HG03139 (cell line): ENCODE results near the gene CIITA.
"Not testable (repeated sequence)": the region's sequence is repeated elsewhere in the genome, so short reads cannot be mapped to it uniquely, and the experiment has no call there.

ENCODE experiments used
- ATAC-seq: cut with Tn5 transposase; IDR thresholded peaks from one replicate; pipeline ENCODE4 v1.9.1; 2021; ENCODE audit not compliant: unreplicated experiment

Gene CIITA

DNA sequence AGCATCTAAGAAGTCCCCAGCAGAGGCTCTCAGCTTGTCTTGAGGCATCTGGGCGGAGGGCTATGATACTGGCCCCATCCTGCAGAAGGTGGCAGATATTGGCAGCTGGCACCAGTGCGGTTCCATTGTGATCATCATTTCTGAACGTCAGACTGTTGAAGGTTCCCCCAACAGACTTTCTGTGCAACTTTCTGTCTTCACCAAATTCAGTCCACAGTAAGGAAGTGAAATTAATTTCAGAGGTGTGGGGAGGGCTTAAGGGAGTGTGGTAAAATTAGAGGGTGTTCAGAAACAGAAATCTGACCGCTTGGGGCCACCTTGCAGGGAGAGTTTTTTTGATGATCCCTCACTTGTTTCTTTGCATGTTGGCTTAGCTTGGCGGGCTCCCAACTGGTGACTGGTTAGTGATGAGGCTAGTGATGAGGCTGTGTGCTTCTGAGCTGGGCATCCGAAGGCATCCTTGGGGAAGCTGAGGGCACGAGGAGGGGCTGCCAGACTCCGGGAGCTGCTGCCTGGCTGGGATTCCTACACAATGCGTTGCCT, at the start of gene CIITA:
TSS of gene CIITA (plus strand) at position 404 of the 543 bp plus-strand sequence. CDS start at position 533, 129 bp downstream.
- ATAC-seq, result peak; percentile 54

GRCh38 chr16:10827691-10828341, 49.2 kb upstream of the CIITA start:
- ATAC-seq, result no peak

GRCh38 chr16:10828851-10829366, 48.1 kb upstream of the CIITA start:
- no peak for ATAC-seq

- not testable (repeated sequence) for ATAC-seq
Observed at GRCh38 chr16:10829390-10830098, 47.5 kb upstream of the CIITA start.

DNA sequence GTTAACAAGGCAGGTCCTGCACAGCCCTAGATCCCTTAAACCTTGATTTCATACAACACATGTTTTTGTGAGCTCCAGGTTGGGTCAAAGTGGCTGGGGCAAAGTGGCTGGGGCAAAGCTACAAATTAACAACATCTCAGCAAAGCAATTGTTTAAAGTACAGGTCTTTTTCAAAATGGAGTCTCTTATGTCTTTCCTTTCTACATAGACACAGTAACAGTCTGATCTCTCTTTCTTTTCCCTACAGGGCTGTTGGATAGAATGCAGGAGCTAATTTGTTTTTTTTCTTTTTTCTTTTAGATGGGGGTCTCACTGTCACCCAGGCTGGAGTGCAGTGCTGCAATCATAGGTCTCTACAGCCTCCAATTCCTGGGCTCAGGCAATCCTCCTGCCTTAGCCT, 46.8 kb upstream of the CIITA start:
- not testable (repeated sequence) for ATAC-seq

DNA sequence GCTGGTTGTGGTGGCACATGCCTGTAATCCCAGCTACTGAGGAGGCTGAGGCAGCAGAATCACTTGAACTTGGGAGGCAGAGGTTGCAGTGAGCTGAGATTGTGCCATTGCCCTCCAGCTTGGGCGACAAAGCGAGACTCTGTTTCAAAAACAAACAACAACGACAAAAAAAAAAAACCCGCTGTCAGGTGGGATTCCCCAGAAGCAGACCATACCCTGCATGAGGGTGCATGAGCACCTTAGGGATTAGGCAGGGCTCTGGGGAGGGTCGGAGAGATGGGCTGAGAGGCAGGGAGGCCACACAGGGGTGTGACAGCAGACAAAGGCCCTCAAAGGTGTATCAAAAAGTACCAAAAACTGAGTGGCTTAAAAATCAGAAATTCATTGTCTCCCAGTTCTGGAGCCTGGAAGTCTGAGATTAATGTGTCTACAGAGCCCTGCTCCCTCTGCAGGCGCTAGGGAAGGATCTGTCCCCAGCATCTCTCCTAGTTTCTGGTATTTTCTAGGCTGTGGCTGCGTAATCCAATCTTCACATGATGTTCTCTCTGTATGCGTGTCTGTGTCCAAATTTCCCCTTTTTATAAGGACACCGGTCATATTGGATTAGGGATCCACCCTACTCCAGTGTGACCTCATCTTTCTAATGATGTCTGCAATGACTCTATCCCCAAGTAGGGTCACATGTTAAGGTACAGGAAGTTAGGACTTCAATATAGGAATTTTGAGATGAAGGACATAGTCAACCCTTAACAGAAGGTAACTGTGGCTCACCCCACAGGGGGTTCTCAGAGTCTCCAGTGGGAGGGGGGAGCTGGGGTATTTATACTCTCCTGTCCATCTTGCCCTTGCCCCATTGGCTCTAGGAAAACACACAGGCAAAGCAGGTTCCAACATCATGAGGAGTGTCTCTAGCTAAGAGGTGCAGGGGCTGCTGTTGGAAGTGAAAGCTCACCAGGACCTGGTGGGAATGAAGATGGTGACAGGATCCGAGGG, 44.8 kb upstream of the CIITA start:
- ATAC-seq, result no peak

DNA sequence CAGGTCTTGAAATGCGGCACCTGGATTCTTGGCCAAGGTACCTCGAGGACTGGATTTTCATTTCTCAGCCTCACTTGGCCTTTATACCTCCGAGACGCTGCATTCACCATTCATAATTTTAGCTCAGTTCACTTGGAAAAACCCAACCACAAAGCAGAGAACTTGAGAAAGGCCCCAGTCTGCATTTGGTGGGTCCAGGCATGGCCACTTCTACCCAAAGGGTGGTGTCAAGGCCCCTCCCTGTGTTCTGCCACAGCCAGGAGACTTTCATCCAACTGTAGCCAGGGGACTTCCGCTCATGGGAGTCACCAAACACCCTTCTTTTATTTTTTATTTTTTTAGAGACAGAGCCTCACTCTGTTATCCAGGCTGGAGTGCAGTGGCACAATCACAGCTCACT, 43.7 kb upstream of the CIITA start:
- no peak for ATAC-seq

DNA sequence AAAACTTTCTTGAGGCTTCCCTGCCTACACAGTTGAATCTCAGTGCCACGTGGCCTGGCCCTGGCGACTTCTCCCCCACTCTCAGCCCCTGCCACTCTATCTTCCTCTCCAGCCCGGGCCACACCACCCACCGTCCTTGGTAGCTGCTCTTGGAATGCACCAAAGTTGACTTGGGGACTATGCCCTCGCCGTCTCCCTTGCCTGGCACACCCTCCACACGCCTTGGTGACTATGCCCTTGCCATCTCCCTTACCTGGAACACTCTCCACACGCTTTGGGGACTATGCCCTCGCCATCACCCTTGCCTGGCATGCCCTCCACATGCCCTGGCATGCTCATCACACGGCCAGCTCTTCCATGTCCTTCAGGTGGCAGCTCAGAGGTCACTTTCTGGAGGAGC, 42.9 kb upstream of the CIITA start:
- ATAC-seq, result no peak

DNA sequence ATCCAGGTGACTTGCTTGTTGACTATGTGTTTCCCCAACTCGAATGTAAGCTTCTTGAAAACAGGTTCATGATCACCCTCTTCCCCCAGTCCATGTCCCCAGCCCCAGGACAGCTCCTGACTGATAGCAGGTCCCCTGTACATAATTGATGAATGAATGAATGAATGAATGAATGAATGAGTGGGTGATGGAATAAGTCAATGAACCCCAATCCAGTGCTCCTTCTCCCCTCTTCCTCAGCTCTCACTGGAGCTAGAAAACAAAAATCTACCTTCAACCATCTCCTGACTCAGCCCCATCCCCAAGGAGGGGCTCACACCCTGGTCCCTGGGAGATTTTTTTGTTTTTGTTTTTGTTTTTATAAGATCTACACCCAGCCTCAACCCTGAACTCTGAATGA, 42.2 kb upstream of the CIITA start:
- no peak for ATAC-seq

- no peak for ATAC-seq
Observed at GRCh38 chr16:10835281-10835931, 41.6 kb upstream of the CIITA start.

DNA sequence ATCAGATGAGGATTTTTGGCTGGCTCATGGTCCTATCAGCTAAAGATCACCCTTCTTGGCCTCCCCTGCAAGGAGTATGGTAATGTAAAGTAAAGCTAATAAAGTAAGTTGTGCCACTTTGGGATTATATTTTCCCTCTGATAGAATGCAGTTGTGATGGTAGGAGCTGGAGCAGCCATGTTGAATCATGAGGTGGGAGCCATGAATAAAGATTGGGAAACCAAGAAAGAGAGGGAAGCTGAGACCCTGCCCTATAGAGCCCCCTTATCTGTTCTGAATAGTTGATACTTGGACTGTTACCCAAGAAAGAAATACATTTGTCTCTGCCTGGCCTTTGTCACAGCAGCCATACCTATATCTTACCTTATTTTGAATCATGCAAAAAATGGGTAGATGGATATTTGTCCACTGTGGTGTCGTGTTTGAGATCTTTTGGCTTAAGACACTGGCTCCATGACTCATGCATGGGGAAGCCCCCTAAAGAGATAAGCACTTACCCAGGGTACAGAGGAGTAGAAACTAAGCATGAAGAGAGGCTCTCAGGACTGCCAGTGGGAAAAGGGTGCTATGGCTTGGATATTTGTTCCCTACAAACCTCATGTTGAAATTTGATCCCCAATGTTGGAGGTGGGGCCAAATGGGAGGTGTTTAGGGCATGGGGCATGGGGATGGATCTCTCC, 40.7 kb upstream of the CIITA start:
- ATAC-seq, result no peak

DNA sequence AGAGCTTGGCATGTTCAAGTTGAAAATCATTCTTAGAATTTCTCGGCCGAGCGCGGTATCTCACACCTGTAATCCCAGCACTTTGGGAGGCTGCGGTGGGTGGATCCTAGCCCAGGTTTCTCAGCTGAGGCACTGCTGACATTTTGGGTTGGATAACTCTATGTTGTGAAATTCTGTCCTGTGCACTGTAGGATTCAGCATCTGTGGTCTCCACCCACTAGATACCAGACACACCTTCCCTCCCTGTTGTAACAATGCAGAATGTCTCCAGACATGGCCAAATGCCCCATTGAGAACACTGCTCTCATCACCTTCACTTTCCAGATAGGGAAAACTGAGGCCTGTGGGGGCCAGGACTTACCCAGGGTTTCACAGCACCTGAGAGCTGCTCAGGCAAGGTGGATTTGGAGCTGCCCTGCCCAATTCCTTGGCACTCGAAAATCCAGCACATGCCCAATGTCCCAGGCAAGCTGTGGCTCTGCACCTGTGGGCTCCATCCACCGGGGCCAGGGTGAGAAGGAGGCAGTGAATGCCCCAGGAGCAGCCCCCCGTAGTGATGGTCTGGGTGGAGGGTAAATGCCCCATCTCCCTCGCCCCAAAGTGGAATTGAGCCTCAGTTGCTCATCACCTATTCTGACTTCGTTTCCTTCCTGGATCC, 38.3 kb upstream of the CIITA start:
- ATAC-seq, result no peak

GRCh38 chr16:10839279-10839666, 37.7 kb upstream of the CIITA start:
- no peak for ATAC-seq

DNA sequence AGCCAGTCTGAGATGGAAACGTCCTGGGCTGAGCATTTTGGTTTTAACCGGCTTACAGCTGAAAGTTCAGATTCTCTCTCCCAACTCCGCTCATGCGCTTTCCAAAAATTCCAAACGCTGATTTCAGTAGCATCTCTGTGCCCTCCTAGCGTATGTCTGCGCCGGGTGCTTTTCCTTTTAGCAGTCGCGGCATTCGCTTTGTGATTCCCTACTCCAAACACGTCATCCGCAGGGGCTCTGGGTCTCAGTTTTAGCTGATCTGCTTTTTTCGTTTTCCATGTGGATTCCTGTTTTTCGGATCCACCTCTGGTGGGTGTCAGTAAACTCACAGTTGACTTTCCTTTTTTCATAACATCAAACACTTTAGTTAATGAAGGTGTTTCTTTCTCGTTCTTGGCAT, 36.3 kb upstream of the CIITA start:
- no peak for ATAC-seq

GRCh38 chr16:10846213-10846998, 30.6 kb upstream of the CIITA start:
- ATAC-seq, result no peak

DNA sequence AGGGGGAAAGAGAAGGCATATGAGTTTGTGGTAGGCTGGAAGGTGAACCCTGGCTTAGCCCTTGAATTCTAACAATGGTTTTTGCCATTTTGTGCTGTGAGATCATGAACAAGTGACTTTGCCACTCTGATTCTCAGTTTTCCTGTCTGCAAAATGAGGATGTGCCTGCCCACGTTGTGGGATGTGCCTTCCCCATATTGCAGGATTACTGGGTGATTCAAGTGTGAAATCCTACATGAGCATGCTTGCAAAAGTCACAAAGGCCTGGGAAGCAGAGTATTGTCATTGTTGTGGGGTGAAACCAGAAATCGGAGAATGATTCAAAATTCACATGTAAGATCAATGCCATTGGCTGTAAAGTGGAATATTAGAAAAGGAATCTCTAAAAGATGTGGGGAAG, 29.8 kb upstream of the CIITA start:
- ATAC-seq, result no peak

DNA sequence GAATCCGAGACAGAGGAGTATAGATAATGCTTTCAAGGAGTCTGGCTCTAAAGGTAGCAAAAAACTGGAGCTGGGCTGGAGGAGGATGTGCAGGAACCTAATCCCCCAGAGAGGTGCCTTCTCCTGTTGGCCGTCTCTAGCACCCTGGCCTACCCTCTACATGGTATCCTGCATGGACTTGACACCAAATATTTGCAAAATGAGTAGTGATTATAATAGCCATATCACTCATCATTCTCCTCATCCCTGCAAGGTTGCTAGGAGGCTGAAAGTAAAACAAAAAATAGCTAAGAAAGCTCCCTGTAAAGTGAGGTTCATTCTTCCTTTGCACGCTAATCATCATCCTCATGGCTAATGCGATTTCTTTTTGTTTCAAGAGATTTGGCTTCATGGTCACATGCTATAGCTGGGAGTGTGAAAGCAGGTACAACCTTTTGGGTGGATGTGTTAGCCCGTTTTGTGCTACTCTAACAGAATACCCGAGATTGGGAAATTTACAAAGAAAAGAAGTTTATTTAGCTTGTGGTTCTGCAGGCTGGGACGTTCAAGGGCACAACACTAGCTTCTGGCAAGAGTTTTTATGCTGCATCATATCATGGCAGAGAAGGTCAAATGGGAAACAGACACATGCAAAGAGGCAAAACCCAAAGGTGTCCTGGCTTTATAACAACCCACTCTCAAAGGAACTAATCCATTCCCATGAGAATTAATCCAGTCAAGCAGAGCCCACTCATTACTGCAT, 27.1 kb upstream of the CIITA start:
- no peak for ATAC-seq

GRCh38 chr16:10850478-10850850, 26.5 kb upstream of the CIITA start:
- no peak for ATAC-seq
